Measurements from ENCODE around the gene EVX1.

GRCh38 chr7:27197137-27198042, 45.2 kb upstream of the EVX1 start:
- TF ChIP-seq, protein P1, sequence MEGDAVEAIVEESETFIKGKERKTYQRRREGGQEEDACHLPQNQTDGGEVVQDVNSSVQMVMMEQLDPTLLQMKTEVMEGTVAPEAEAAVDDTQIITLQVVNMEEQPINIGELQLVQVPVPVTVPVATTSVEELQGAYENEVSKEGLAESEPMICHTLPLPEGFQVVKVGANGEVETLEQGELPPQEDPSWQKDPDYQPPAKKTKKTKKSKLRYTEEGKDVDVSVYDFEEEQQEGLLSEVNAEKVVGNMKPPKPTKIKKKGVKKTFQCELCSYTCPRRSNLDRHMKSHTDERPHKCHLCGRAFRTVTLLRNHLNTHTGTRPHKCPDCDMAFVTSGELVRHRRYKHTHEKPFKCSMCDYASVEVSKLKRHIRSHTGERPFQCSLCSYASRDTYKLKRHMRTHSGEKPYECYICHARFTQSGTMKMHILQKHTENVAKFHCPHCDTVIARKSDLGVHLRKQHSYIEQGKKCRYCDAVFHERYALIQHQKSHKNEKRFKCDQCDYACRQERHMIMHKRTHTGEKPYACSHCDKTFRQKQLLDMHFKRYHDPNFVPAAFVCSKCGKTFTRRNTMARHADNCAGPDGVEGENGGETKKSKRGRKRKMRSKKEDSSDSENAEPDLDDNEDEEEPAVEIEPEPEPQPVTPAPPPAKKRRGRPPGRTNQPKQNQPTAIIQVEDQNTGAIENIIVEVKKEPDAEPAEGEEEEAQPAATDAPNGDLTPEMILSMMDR (IDR thresholded peaks at IDR 0.05; ENCODE audit: insufficient read depth, low read length, poor library complexity, severe bottlenecking) = no peak
- no peak for TF ChIP-seq EZH2phosphoT487 (conservative IDR thresholded peaks at IDR 0.05; ENCODE audit: low read length)
